T-helper 1 cell treated with Interleukin-12 subunit alpha and Interleukin-12 subunit beta and Interleukin-4 antibody, amounts not matched to agents 30 ng/mL and 1 ng/mL, for 36 hours (primary cell): ENCODE measurements around the gene BACH2. TPM values are rescaled to one million over a fixed set of nuclear protein-coding genes. Genes with fewer than 3 reads are reported as not detected.
"Not testable (repeated sequence)": the region's sequence is repeated elsewhere in the genome, so short reads cannot be mapped to it uniquely, and the experiment has no call there.

ENCODE experiments used
- intact Hi-C: fragments of 100-400 bp; cut with micrococcal nuclease; formaldehyde crosslinking; loops from one replicate; pipeline ENCODE4 v1.15.1; 2024
- total RNA-seq: library from RNA; stranded (reverse); gene quantifications from 2 replicates; pipeline ENCODE4 v1.2.3, GENCODE V29; 2022

The BACH2 gene
- total RNA-seq, 1 donor from 2014 or later = 25.5 TPM

- intact Hi-C loops = no loop called here
Measured at GRCh38 chr6:90136837-90137568, 159.6 kb downstream of the BACH2 start.

GRCh38 chr6:90136176-90136575 is 160.5 kb downstream of the BACH2 start:
- intact Hi-C loops = no loop called here

- intact Hi-C loops = no loop called here
Measured at GRCh38 chr6:90135667-90136066, 161.0 kb downstream of the BACH2 start.

- intact Hi-C loops = not testable (repeated sequence)
Measured at GRCh38 chr6:90133664-90134063, 163.0 kb downstream of the BACH2 start.

- intact Hi-C loops = no loop called here
Measured at GRCh38 chr6:90131614-90132423, 164.8 kb downstream of the BACH2 start.

GRCh38 chr6:90131125-90131524 is 165.5 kb downstream of the BACH2 start:
- intact Hi-C loops = no loop called here

GRCh38 chr6:90128687-90129086 is 168.0 kb downstream of the BACH2 start:
- intact Hi-C loops = not testable (repeated sequence)

GRCh38 chr6:90127595-90127994 is 169.0 kb downstream of the BACH2 start:
- intact Hi-C loops = loop anchor here (2.0 kb wide), 1 partner anchor 19 kb away; no protein-coding TSS in a partner anchor

GRCh38 chr6:90126839-90127238 is 169.8 kb downstream of the BACH2 start:
- intact Hi-C loops = loop anchor here (2.0 kb wide), 1 partner anchor 18 kb away; no protein-coding TSS in a partner anchor

- intact Hi-C loops = loop anchor here (2.0 kb wide), 1 partner anchor 17 kb away; no protein-coding TSS in a partner anchor
Measured at GRCh38 chr6:90126181-90126580, 170.5 kb downstream of the BACH2 start.

GRCh38 chr6:90124874-90125510 is 171.7 kb downstream of the BACH2 start:
- intact Hi-C loops = no loop called here

GRCh38 chr6:90123831-90124230 is 172.8 kb downstream of the BACH2 start:
- intact Hi-C loops = no loop called here

GRCh38 chr6:90121982-90122381 is 174.7 kb downstream of the BACH2 start:
- intact Hi-C loops = no loop called here

- intact Hi-C loops = no loop called here
Measured at GRCh38 chr6:90120327-90120726, 176.3 kb downstream of the BACH2 start.

GRCh38 chr6:90119618-90120017 is 177.0 kb downstream of the BACH2 start:
- intact Hi-C loops = no loop called here

GRCh38 chr6:90118581-90118980 is 178.1 kb downstream of the BACH2 start:
- intact Hi-C loops = no loop called here

GRCh38 chr6:90118069-90118468 is 178.6 kb downstream of the BACH2 start:
- intact Hi-C loops = no loop called here

- intact Hi-C loops = not testable (repeated sequence)
Measured at GRCh38 chr6:90116126-90116525, 180.5 kb downstream of the BACH2 start.

GRCh38 chr6:90113389-90113788 is 183.3 kb downstream of the BACH2 start:
- intact Hi-C loops = loop anchor here (5.0 kb wide), 1 partner anchor 44 kb away; no protein-coding TSS in a partner anchor

GRCh38 chr6:90111387-90111786 is 185.3 kb downstream of the BACH2 start:
- intact Hi-C loops = loop anchor here (1.0 to 5.0 kb wide), 4 partner anchors 46 to 171 kb away; no protein-coding TSS in a partner anchor

- intact Hi-C loops = loop anchor here (1.0 to 5.0 kb wide), 4 partner anchors 46 to 170 kb away; no protein-coding TSS in a partner anchor
Measured at GRCh38 chr6:90110971-90111370, 185.7 kb downstream of the BACH2 start.
